K562 (cell line): ENCODE results near the gene FGGY. TPM values are rescaled to one million over a fixed set of nuclear protein-coding genes. Genes with fewer than 3 reads are reported as not detected.

Experiments used
- ATAC-seq: fragments of 200-7000 bp; cut with Tn5 transposase; 3 replicates; pipeline ENCODE4 v1.9.1; 2020; ENCODE audit warnings: moderate library complexity
- BruUV-seq: library from RNA; stranded (reverse); fragments of 400-500 nt; replicated peaks from 2 replicates; lab custom pipeline; 2021; lab: Mats Ljungman, UMichigan
- CTCF ChIA-PET: fragments of 300-600 bp; formaldehyde crosslinking; extraction: SDS; loops from one replicate; lab custom pipeline; 2021; ENCODE audit warnings: low intra/inter-chr PET ratio; lab: Yijun Ruan, JAX
- POLR2A ChIA-PET: fragments of 300-600, 350-650 bp; sonication (Branson Sonifier 250); formaldehyde crosslinking; extraction: SDS; loops from one replicate; lab custom pipeline; 2021; ENCODE audit warnings: antibody characterized with exemption, inconsistent platforms; lab: Yijun Ruan, JAX
- DNase-seq, 4 experiments: peaks; one replicate each; pipeline versions ENCODE4 v3.0.0 to v3.0.0-alpha.2; 2011 to 2018; ENCODE audit warnings: low spot score in 3 of 4, mixed read lengths in 3 of 4; ENCODE audit errors: extremely low read depth in 1 of 4
- FAIRE-seq: peaks from 2 replicates; lab custom pipeline; 2011; peaks lifted over from hg19 to GRCh38; lab: Jason Lieb, UNC
- H2AFZ ChIP-seq: 2 replicates; pipeline ENCODE4 v1.6.0; 2011; ENCODE audit warnings: low read depth, low read length, control low read depth, inconsistent platforms
- H3K27ac ChIP-seq: fragments of 200-600 bp; 3 replicates; pipeline ENCODE4 v1.8.0; 2011; ENCODE audit warnings: low read depth, mild to moderate bottlenecking, control low read depth, inconsistent platforms, low read length, moderate library complexity, mixed read lengths; ENCODE audit errors: extremely low read depth
- H3K27me3 ChIP-seq, 2 experiments: fragments of 300-600 bp in 1 of 2; 2 replicates in 1 of 2; 3 replicates in 1 of 2; pipeline versions ENCODE4 v1.6.0 to v1.8.0; 2011; ENCODE audit warnings: inconsistent platforms in 2 of 2, low read length in 2 of 2, mild to moderate bottlenecking in 1 of 2, mixed read lengths in 1 of 2, moderate library complexity in 1 of 2; ENCODE audit not compliant: control insufficient read depth in 2 of 2, insufficient read depth in 2 of 2
- H3K36me3 ChIP-seq: fragments of 300-600 bp; 3 replicates; pipeline ENCODE4 v1.8.0; 2011; ENCODE audit warnings: mild to moderate bottlenecking, low read length, inconsistent platforms; ENCODE audit not compliant: control insufficient read depth, insufficient read depth
- H3K4me1 ChIP-seq, 2 experiments: fragments of 200-600 bp in 1 of 2; replicated peaks in 1 of 2; 2 replicates in 1 of 2; 3 replicates in 1 of 2; pipeline versions ENCODE4 v1.5.1 to v1.8.0; 2011; ENCODE audit warnings: inconsistent platforms in 2 of 2, low read length in 2 of 2, mild to moderate bottlenecking in 1 of 2, mixed read lengths in 1 of 2, moderate library complexity in 1 of 2; ENCODE audit not compliant: control insufficient read depth in 2 of 2, insufficient read depth in 2 of 2
- H3K4me2 ChIP-seq: 2 replicates; pipeline ENCODE4 v1.6.1; 2011; ENCODE audit warnings: low read length, control low read depth, inconsistent platforms, mixed read lengths; ENCODE audit not compliant: insufficient read depth
- H3K4me3 ChIP-seq: fragments of 200-600 bp; sonication (generic), shearing (Covaris generic); 2 replicates; pipeline ENCODE4 v1.5.1; 2016; ENCODE audit warnings: control low read depth, inconsistent platforms
- H3K79me2 ChIP-seq: fragments of 200-600 bp; 3 replicates; pipeline ENCODE4 v1.8.0; 2011; ENCODE audit warnings: low read length, inconsistent platforms; ENCODE audit not compliant: control insufficient read depth, insufficient read depth
- H3K9ac ChIP-seq, 2 experiments: 2 replicates each; pipeline versions ENCODE4 v1.6.0 to v1.6.1; 2011; ENCODE audit warnings: low read depth in 2 of 2, low read length in 2 of 2, control low read depth in 1 of 2, inconsistent platforms in 1 of 2, mild to moderate bottlenecking in 1 of 2, mixed read lengths in 1 of 2; ENCODE audit not compliant: insufficient read depth in 1 of 2
- H3K9me1 ChIP-seq: one replicate; pipeline ENCODE4 v1.6.0; 2011; ENCODE audit warnings: inconsistent platforms, mild to moderate bottlenecking, low read length, moderate library complexity; ENCODE audit not compliant: control insufficient read depth, insufficient read depth
- H3K9me3 ChIP-seq: replicated peaks from 2 replicates; pipeline ENCODE4 v1.5.1; 2011; ENCODE audit warnings: low read depth, low read length, inconsistent platforms; ENCODE audit not compliant: control insufficient read depth, insufficient read depth
- H4K20me1 ChIP-seq: replicated peaks from 2 replicates; pipeline ENCODE4 v1.6.1; 2011; ENCODE audit warnings: low read length, inconsistent platforms, mixed read lengths; ENCODE audit not compliant: control insufficient read depth, insufficient read depth
- EHMT2 ChIP-seq: fragments of 450-650 bp; IDR thresholded peaks from 2 replicates; pipeline ENCODE4 v1.6.1; 2018; ENCODE audit warnings: antibody characterized with exemption
- HLTF ChIP-seq: fragments of 450-650 bp; IDR thresholded peaks from 2 replicates; pipeline ENCODE4 v1.6.1; 2016
- HNRNPUL1 ChIP-seq: fragments of 200-400 bp; formaldehyde crosslinking; IDR thresholded peaks from 2 replicates; pipeline ENCODE4 v1.6.1; 2017; ENCODE audit warnings: low read length
- SMAD2 ChIP-seq: fragments of 150-350 bp; IDR thresholded peaks from 2 replicates; pipeline ENCODE4 v1.6.1; 2014; ENCODE audit warnings: low read depth, mild to moderate bottlenecking, low read length
- ZNF592 ChIP-seq: fragments of 450-650 bp; IDR thresholded peaks from 2 replicates; pipeline ENCODE4 v1.6.1; 2017; ENCODE audit warnings: antibody characterized with exemption, mild to moderate bottlenecking
- in situ Hi-C: fragments of 300-500 bp; cut with MboI; formaldehyde crosslinking; loops from 4 replicates; pipeline ENCODE4 v1.15.0; 2018; ENCODE audit warnings: inconsistent platforms, mixed read lengths
- intact Hi-C: fragments of 100-400 bp; cut with micrococcal nuclease; formaldehyde crosslinking; loops from 2 replicates; pipeline ENCODE4 v1.14.2; 2022
- polyA plus RNA-seq, 8 experiments: library from polyadenylated mRNA; depleted of rRNA in 4 of 8; stranded (reverse) in 5 of 8; unstranded in 3 of 8; fragments of >200 nt; fragmentation: Nextera tagmentation in 2 of 8; fragmentation: Illumina TruSeq in 1 of 8; extraction: Ambion mirVana in 2 of 8; extraction: Trizol in 1 of 8; gene quantifications; 2 replicates each; pipeline versions ENCODE4 v1.2.1 to v1.2.3, GENCODE V29; 2011 to 2014; ENCODE audit warnings: inconsistent platforms in 1 of 8, missing spikeins in 1 of 8
- total RNA-seq, 7 experiments: library from RNA; depleted of rRNA in 6 of 7; stranded (reverse); fragments of >200 nt in 6 of 7; fragmentation: Illumina TruSeq in 2 of 7; extraction: Trizol in 2 of 7; gene quantifications; 2 replicates each; pipeline versions ENCODE4 v1.2.1 to v1.2.3, GENCODE V29; 2011 to 2021; ENCODE audit warnings: low replicate concordance in 1 of 7

FGGY gene
- total and polyA plus RNA-seq, 9 of the 15 experiments (the other 6 are each of a cell fraction or from before 2014, with no cell fraction given), result 9.7 to 19.2 (median 12.6) TPM

DNA sequence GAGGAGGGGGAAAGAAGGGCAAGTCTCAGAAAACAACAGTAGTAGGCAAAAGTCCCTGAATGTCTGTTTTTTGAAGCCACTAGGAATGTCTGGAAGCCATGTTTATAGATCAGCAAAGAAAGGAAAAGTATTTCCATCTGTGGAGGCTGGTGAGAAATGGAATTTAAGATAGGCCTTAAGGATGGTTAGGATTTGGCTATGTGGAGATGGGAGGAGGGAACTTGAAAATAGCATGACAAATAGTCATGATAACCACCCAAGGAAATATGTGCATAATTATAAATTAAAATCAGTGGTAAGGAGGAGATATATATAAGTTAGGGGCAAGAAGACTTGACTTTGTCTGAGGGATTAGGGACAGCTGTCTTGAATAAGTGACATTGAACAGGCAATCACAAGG lies 33.8 kb upstream of the FGGY start:
- no peak for TF ChIP-seq EHMT2
- TF ChIP-seq ZNF592, result no peak
- TF ChIP-seq HNRNPUL1, result no peak
- TF ChIP-seq HLTF, result no peak
- no peak for TF ChIP-seq SMAD2
- H3K36me3 ChIP-seq, result no peaks in the 10 kb centered on the region
- H3K4me3 ChIP-seq, result no peak overlapping the region
- H3K4me1 ChIP-seq, result no peaks in the 10 kb centered on the region; a peak in 1 of 5 replicates
- no peaks in the 10 kb centered on the region for H3K79me2 ChIP-seq
- H3K9me3 ChIP-seq, result no peaks in the 10 kb centered on the region
- no TSS peak for BruUV-seq
- DNase-seq, result no peak
- no peaks in the 10 kb centered on the region; a peak in 1 of 5 replicates for H3K27me3 ChIP-seq
- no peak overlapping the region for H3K9ac ChIP-seq
- intact Hi-C loops, result no loop called here
- no peak for FAIRE-seq
- H3K27ac ChIP-seq, result no peak overlapping the region
- ATAC-seq, result no peak
- no peaks in the 10 kb centered on the region for H3K9me1 ChIP-seq
- H3K4me2 ChIP-seq, result no peak overlapping the region
- in situ Hi-C loops, result no loop called here
- no peaks in the 10 kb centered on the region for H4K20me1 ChIP-seq
- POLR2A ChIA-PET, result no interaction called here
- CTCF ChIA-PET, result no interaction called here
- no peak overlapping the region for H2AFZ ChIP-seq
